Esophagus muscularis mucosa (tissue), 3 donors: ENCODE results near the gene MTMR11.

Source experiments
- POLR2A ChIP-seq: fragments of 450-650 bp; IDR thresholded peaks from one replicate; pipeline ENCODE4 v1.6.1; 2017; ENCODE audit warnings: antibody characterized with exemption, moderate library complexity, mild to moderate bottlenecking, low read depth
- POLR2AphosphoS5 ChIP-seq, 2 donors: sonication (generic); formaldehyde crosslinking; IDR thresholded peaks; one replicate each; pipeline ENCODE4 v1.6.1; 2017; ENCODE audit warnings: antibody characterized with exemption in 2 of 2
- TF ChIP-seq, protein P1 (sequence below), 3 experiments: fragments of 200-600 bp in 2 of 3; fragments of 450-650 bp in 1 of 3; sonication (generic) in 2 of 3; IDR thresholded peaks; one replicate each; pipeline ENCODE4 v1.5.1; 2017 to 2019; ENCODE audit warnings: antibody characterized with exemption in 3 of 3, mild to moderate bottlenecking in 2 of 3, moderate library complexity in 1 of 3

DNA sequence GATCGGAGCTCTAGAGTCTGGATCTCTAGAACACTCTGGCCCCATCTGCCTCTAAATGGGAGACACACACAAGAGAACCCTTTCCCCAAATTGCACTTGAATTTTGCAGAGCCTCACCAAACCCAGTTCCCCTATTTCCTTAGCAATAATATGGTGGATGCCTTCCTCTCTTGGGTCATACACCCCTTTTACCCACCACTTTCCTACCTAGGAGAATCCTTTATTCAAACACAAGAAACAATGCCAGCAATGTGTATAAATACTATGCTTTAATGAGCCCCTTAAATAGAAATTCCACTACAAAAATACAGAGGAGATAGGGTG, 8.3 kb downstream of the MTMR11 start:
- no peak for TF ChIP-seq POLR2AphosphoS5 (IDR thresholded peaks at IDR 0.05)
- TF ChIP-seq, protein P1, sequence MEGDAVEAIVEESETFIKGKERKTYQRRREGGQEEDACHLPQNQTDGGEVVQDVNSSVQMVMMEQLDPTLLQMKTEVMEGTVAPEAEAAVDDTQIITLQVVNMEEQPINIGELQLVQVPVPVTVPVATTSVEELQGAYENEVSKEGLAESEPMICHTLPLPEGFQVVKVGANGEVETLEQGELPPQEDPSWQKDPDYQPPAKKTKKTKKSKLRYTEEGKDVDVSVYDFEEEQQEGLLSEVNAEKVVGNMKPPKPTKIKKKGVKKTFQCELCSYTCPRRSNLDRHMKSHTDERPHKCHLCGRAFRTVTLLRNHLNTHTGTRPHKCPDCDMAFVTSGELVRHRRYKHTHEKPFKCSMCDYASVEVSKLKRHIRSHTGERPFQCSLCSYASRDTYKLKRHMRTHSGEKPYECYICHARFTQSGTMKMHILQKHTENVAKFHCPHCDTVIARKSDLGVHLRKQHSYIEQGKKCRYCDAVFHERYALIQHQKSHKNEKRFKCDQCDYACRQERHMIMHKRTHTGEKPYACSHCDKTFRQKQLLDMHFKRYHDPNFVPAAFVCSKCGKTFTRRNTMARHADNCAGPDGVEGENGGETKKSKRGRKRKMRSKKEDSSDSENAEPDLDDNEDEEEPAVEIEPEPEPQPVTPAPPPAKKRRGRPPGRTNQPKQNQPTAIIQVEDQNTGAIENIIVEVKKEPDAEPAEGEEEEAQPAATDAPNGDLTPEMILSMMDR (IDR thresholded peaks at IDR 0.05) = no peak
- no peak for TF ChIP-seq POLR2A
